Prostate gland (tissue), 2 donors: ENCODE results near the gene ACSF3.

ENCODE experiments used
- CTCF ChIP-seq, 4 experiments: fragments of 200-600 bp in 2 of 4; fragments of 450-650 bp in 2 of 4; sonication (generic) in 2 of 4; IDR thresholded peaks; 1 replicate in 3 of 4; 2 replicates in 1 of 4; pipeline ENCODE4 v1.5.1; 2016 to 2019; ENCODE audit warnings: antibody characterized with exemption in 4 of 4, mild to moderate bottlenecking in 2 of 4, moderate library complexity in 2 of 4
- POLR2A ChIP-seq: fragments of 450-650 bp; IDR thresholded peaks from one replicate; pipeline ENCODE4 v1.6.1; 2016; ENCODE audit warnings: antibody characterized with exemption, mild to moderate bottlenecking
- POLR2AphosphoS5 ChIP-seq: sonication (generic); formaldehyde crosslinking; IDR thresholded peaks from one replicate; pipeline ENCODE4 v1.6.1; 2017; ENCODE audit warnings: antibody characterized with exemption

- no peak for TF ChIP-seq CTCF (IDR thresholded peaks at IDR 0.05)
- no peak for TF ChIP-seq POLR2A
- no peak for TF ChIP-seq POLR2AphosphoS5
Observed at GRCh38 chr16:89107203-89107582, 13.5 kb downstream of the ACSF3 start.
